HepG2 (cell line): Measurements from ENCODE around the gene ZMIZ1. TPM values are rescaled to one million over a fixed set of nuclear protein-coding genes. Genes with fewer than 3 reads are reported as not detected.
A peak's percentile ranks its signal among the peaks of the same experiment; 100 is the strongest.

Experiments used
- ATAC-seq: fragments of 200-7000 bp; cut with Tn5 transposase; 3 replicates; pipeline ENCODE4 v1.9.1; 2020; ENCODE audit warnings: mild to moderate bottlenecking, moderate library complexity
- BruUV-seq: library from RNA; stranded (reverse); fragments of 400-500 nt; replicated peaks from 2 replicates; lab custom pipeline; 2021; lab: Mats Ljungman, UMichigan
- CTCF ChIA-PET: fragments of 300-600 bp; formaldehyde crosslinking; extraction: SDS; loops from one replicate; lab custom pipeline; 2021; ENCODE audit warnings: low total read pairs, inconsistent platforms, low intra/inter-chr PET ratio; lab: Yijun Ruan, JAX
- POLR2A ChIA-PET: fragments of 350-600 bp; sonication (Branson Sonifier 250); formaldehyde crosslinking; loops from one replicate; lab custom pipeline; 2020; ENCODE audit warnings: antibody characterized with exemption, inconsistent platforms; lab: Yijun Ruan, JAX
- DNase-seq: peaks from one replicate; pipeline ENCODE4 v3.0.0-alpha.2; 2015; ENCODE audit warnings: low spot score
- FAIRE-seq: peaks from 3 replicates; lab custom pipeline; 2011; peaks lifted over from hg19 to GRCh38; lab: Jason Lieb, UNC
- H2AFZ ChIP-seq: one replicate; pipeline ENCODE4 v1.6.1; 2011; ENCODE audit warnings: low read length, inconsistent platforms
- H3K27ac ChIP-seq: fragments of 300-600 bp; 3 replicates; pipeline ENCODE4 v1.8.0; 2011; ENCODE audit warnings: mixed run types, mild to moderate bottlenecking, mixed read lengths, low read length, inconsistent platforms; ENCODE audit not compliant: insufficient read depth; ENCODE audit errors: extremely low read length
- H3K27me3 ChIP-seq, 2 experiments: fragments of 200-600 bp in 1 of 2; 2 replicates in 1 of 2; 3 replicates in 1 of 2; pipeline versions ENCODE4 v1.6.0 to v1.8.0; 2011; ENCODE audit warnings: low read length in 2 of 2, mild to moderate bottlenecking in 2 of 2, moderate library complexity in 2 of 2, inconsistent platforms in 1 of 2; ENCODE audit not compliant: insufficient read depth in 2 of 2, control insufficient read depth in 1 of 2
- H3K36me3 ChIP-seq, 2 experiments: fragments of 200-600 bp in 1 of 2; replicated peaks in 1 of 2; 2 replicates in 1 of 2; 3 replicates in 1 of 2; pipeline versions ENCODE4 v1.5.1 to v1.8.0; 2011; ENCODE audit warnings: low read length in 2 of 2, inconsistent platforms in 1 of 2; ENCODE audit not compliant: insufficient read depth in 2 of 2, control insufficient read depth in 1 of 2
- H3K4me1 ChIP-seq: 2 replicates; pipeline ENCODE4 v1.5.1; 2012; ENCODE audit warnings: low read length, inconsistent platforms; ENCODE audit not compliant: insufficient read depth
- H3K4me2 ChIP-seq: 2 replicates; pipeline ENCODE4 v1.6.0; 2011; ENCODE audit warnings: low read depth, low read length, inconsistent platforms
- H3K4me3 ChIP-seq, 3 experiments: fragments of 200-600 bp in 1 of 3; sonication (generic), shearing (Covaris generic) in 1 of 3; replicated peaks in 1 of 3; 2 replicates each; pipeline ENCODE4 v1.5.1; 2011 to 2016; ENCODE audit warnings: low read length in 3 of 3, inconsistent platforms in 2 of 3, low read depth in 2 of 3, mild to moderate bottlenecking in 2 of 3, control low read depth in 1 of 3, mixed read lengths in 1 of 3; ENCODE audit not compliant: insufficient read depth in 1 of 3
- H3K79me2 ChIP-seq: one replicate; pipeline ENCODE4 v1.6.1; 2011; ENCODE audit warnings: low read length, inconsistent platforms; ENCODE audit not compliant: insufficient read depth
- H3K9ac ChIP-seq: 2 replicates; pipeline ENCODE4 v1.6.0; 2011; ENCODE audit warnings: mild to moderate bottlenecking, low read depth, low read length, inconsistent platforms; ENCODE audit not compliant: insufficient read depth
- H3K9me3 ChIP-seq: 2 replicates; pipeline ENCODE4 v1.5.1; 2012; ENCODE audit warnings: mild to moderate bottlenecking, low read length
- H4K20me1 ChIP-seq: 2 replicates; pipeline ENCODE4 v1.6.0; 2011; ENCODE audit warnings: inconsistent platforms, mild to moderate bottlenecking, low read length, moderate library complexity; ENCODE audit not compliant: insufficient read depth
- BCL6 ChIP-seq: IDR thresholded peaks from 2 replicates; pipeline ENCODE4 v1.6.1; 2016; ENCODE audit warnings: missing genetic modification reagents, missing compliant biosample characterization
- DNMT1 ChIP-seq: sonication (generic); formaldehyde crosslinking; IDR thresholded peaks from 2 replicates; pipeline ENCODE4 v1.5.1; 2020; ENCODE audit warnings: mild to moderate bottlenecking, missing genetic modification reagents
- HNF4G ChIP-seq, 2 experiments: sonication (generic) in 1 of 2; formaldehyde crosslinking in 1 of 2; IDR thresholded peaks; 2 replicates each; pipeline versions ENCODE4 v1.4.0 to v1.6.1; 2011 to 2020; ENCODE audit warnings: borderline replicate concordance in 2 of 2, low read depth in 2 of 2, mild to moderate bottlenecking in 2 of 2, low read length in 1 of 2, missing genetic modification reagents in 1 of 2, moderate library complexity in 1 of 2
- HOXD1 ChIP-seq: sonication (generic); formaldehyde crosslinking; IDR thresholded peaks from 2 replicates; pipeline ENCODE4 v1.5.0; 2020; ENCODE audit warnings: missing genetic modification reagents
- NFYB ChIP-seq: sonication (generic); formaldehyde crosslinking; IDR thresholded peaks from 2 replicates; pipeline ENCODE4 v1.4.0; 2020; ENCODE audit warnings: missing genetic modification reagents
- SAP130 ChIP-seq: IDR thresholded peaks from 2 replicates; pipeline ENCODE4 v1.6.1; 2016; ENCODE audit warnings: low read depth
- SP1 ChIP-seq, 2 experiments: fragments of 450-650 bp in 1 of 2; sonication (generic) in 1 of 2; formaldehyde crosslinking in 1 of 2; IDR thresholded peaks; 2 replicates each; pipeline versions ENCODE4 v1.4.0 to v1.6.1; 2016 to 2020; ENCODE audit warnings: missing genetic modification reagents in 1 of 2
- TFAP4 ChIP-seq: sonication (generic); IDR thresholded peaks from 2 replicates; pipeline ENCODE4 v1.6.1; 2016; ENCODE audit warnings: low read depth, borderline replicate concordance
- ZNF3 ChIP-seq: IDR thresholded peaks from 2 replicates; pipeline ENCODE4 v1.7.0; 2017; ENCODE audit warnings: inconsistent platforms
- ZNF891 ChIP-seq: sonication (generic); formaldehyde crosslinking; IDR thresholded peaks from 2 replicates; pipeline ENCODE4 v1.5.0; 2020; ENCODE audit warnings: mild to moderate bottlenecking, missing genetic modification reagents
- WGBS: methylation state at CpG from one replicate; pipeline ENCODE4 v1.1.6; 2017; ENCODE audit warnings: low lambda C conversion rate; 5-methylcytosine and 5-hydroxymethylcytosine counted together
- in situ Hi-C: cut with HindIII; loops from 2 replicates; pipeline ENCODE4 v1.10.0; 2017; ENCODE audit warnings: low pct_unique_long_range_greater_than_20kb; ENCODE audit not compliant: extremely low pct_ligation_motif_present
- intact Hi-C: fragments of 100-400 bp; cut with micrococcal nuclease; formaldehyde crosslinking; loops from one replicate; pipeline ENCODE4 v1.10.0; 2022; ENCODE audit not compliant: unreplicated experiment
- polyA plus RNA-seq, 8 experiments: library from polyadenylated mRNA; depleted of rRNA in 3 of 8; stranded (reverse) in 7 of 8; unstranded in 1 of 8; fragments of >200 nt; fragmentation: Illumina TruSeq in 4 of 8; extraction: Trizol in 4 of 8; gene quantifications; 2 replicates each; pipeline versions ENCODE4 v1.2.1 to v1.2.3, GENCODE V29; 2011 to 2016; ENCODE audit warnings: low read depth in 4 of 8, missing spikeins in 1 of 8, mixed read lengths in 1 of 8; ENCODE audit not compliant: insufficient read depth in 1 of 8
- total RNA-seq, 5 experiments: library from RNA; depleted of rRNA; stranded (reverse); fragments of >200 nt; fragmentation: Illumina TruSeq; extraction: Trizol; gene quantifications; 2 replicates each; pipeline ENCODE4 v1.2.3, GENCODE V29; 2016; ENCODE audit warnings: low read depth in 1 of 5
- TF ChIP-seq, protein P1 (sequence below): sonication (generic); formaldehyde crosslinking; IDR thresholded peaks from 2 replicates; pipeline ENCODE4 v1.5.1; 2020; ENCODE audit warnings: mild to moderate bottlenecking, missing genetic modification reagents, moderate library complexity

The ZMIZ1 gene
- total and polyA plus RNA-seq, 2 of the 13 experiments (the other 11 are each of a cell fraction or from before 2014, with no cell fraction given): 5.3 to 10.2 TPM

DNA sequence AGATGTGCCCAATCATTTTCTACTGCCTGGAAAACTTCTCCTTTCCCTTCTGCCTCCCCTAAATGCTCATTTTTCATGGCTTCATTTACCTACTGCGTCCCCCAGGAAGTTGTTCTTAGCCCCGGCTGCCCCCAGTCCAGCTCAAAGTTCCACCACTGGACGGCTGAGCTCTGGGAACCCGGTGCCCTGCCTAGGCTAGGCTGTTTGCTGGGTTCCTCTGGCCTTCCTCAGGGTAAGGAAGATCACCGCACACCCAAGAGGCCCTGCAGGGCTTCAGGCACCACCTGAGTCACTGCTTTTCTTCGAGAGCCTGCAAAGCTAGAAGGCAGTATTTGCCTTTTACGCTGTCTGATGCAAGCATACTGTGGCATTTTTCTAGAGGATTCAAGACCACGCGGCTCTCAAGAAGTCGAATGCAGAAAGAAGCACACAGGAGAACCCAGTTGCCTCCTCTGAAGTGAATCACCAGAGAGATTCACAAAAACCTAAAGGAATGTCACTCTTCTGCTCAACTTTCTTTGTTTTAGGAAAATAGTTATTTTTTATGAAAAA, 46.7 kb upstream of the ZMIZ1 start:
- Histone ChIP-seq H3K4me2 (no peak overlapping the region), H3K4me1 (peaks cover 82% of the 10 kb centered on the region), H3K27ac (no peak overlapping the region), H4K20me1 (no peaks in the 10 kb centered on the region), H2AFZ (no peak overlapping the region), H3K27me3 (peaks cover 0 to 18% of the 10 kb centered on the region in 2 experiments; a peak in 3 of 5 replicates), H3K4me3 (no peak overlapping the region), H3K9ac (no peak overlapping the region), H3K36me3 (no peaks in the 10 kb centered on the region), H3K9me3 (no peaks in the 10 kb centered on the region), H3K79me2 (no peaks in the 10 kb centered on the region)
- intact Hi-C loops: no loop called here
- TF ChIP-seq BCL6 (CRISPR knock-in tag) (0 out of 2 replicates have a peak, but pooled peaks have one; percentile 31), DNMT1 (CRISPR knock-in tag) (no peak)
- in situ Hi-C loops: no loop called here
- BruUV-seq: no TSS peak
- ATAC-seq (no peak), DNase-seq (no peak), FAIRE-seq (no peak)
- ChIA-PET POLR2A (interaction anchor here (0.6 kb wide), 1 partner anchor 49 kb away, joined by 3 read pairs; no protein-coding TSS in a partner anchor), CTCF (no interaction called here)
- 62% methylated on average over 10 of the region's 10 CpGs for WGBS

GRCh38 chr10:79022565-79023230, 46.1 kb upstream of the ZMIZ1 start:
- H3K27me3 ChIP-seq: peaks cover 0 to 15% of the 10 kb centered on the region in 2 experiments; a peak in 3 of 5 replicates
- CTCF ChIA-PET: no interaction called here
- in situ Hi-C loops: no loop called here
- TF ChIP-seq NFYB (peak; percentile 94), SP1 (IDR thresholded peaks at IDR 0.05) (no peak), SP1 (CRISPR knock-in tag; IDR thresholded peaks at IDR 0.05) (peak; percentile 69; the same call in 1 of the 2 replicates), TFAP4 (peak; percentile 52; the same call in 1 of the 2 replicates), SAP130 (CRISPR knock-in tag) (0 out of 2 replicates have a peak, but pooled peaks have one; percentile 18), HNF4G (IDR thresholded peaks at IDR 0.05; ENCODE audit: borderline replicate concordance, low read depth, low read length) (no peak), HNF4G (CRISPR knock-in tag; IDR thresholded peaks at IDR 0.05; ENCODE audit: borderline replicate concordance, low read depth) (no peak), ZNF891 (CRISPR knock-in tag) (0 out of 2 replicates have a peak, but pooled peaks have one; percentile 26), HOXD1 (CRISPR knock-in tag) (no peak), ZNF3 (CRISPR knock-in tag) (peak; percentile 58; the same call in 1 of the 2 replicates)
- TF ChIP-seq, protein P1, sequence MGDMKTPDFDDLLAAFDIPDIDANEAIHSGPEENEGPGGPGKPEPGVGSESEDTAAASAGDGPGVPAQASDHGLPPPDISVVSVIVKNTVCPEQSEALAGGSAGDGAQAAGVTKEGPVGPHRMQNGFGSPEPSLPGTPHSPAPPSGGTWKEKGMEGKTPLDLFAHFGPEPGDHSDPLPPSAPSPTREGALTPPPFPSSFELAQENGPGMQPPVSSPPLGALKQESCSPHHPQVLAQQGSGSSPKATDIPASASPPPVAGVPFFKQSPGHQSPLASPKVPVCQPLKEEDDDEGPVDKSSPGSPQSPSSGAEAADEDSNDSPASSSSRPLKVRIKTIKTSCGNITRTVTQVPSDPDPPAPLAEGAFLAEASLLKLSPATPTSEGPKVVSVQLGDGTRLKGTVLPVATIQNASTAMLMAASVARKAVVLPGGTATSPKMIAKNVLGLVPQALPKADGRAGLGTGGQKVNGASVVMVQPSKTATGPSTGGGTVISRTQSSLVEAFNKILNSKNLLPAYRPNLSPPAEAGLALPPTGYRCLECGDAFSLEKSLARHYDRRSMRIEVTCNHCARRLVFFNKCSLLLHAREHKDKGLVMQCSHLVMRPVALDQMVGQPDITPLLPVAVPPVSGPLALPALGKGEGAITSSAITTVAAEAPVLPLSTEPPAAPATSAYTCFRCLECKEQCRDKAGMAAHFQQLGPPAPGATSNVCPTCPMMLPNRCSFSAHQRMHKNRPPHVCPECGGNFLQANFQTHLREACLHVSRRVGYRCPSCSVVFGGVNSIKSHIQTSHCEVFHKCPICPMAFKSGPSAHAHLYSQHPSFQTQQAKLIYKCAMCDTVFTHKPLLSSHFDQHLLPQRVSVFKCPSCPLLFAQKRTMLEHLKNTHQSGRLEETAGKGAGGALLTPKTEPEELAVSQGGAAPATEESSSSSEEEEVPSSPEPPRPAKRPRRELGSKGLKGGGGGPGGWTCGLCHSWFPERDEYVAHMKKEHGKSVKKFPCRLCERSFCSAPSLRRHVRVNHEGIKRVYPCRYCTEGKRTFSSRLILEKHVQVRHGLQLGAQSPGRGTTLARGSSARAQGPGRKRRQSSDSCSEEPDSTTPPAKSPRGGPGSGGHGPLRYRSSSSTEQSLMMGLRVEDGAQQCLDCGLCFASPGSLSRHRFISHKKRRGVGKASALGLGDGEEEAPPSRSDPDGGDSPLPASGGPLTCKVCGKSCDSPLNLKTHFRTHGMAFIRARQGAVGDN (CRISPR knock-in tag): peak; percentile 44

More at GRCh38 chr10:79022565-79023230, 46.1 kb upstream of the ZMIZ1 start:
- H4K20me1 ChIP-seq: no peaks in the 10 kb centered on the region
- H3K9ac ChIP-seq: no peak overlapping the region
- peak; percentile 65 for DNase-seq
- H3K27ac ChIP-seq: no peak overlapping the region
- H3K4me1 ChIP-seq: peaks cover 87% of the 10 kb centered on the region
- WGBS: 11% methylated on average over 17 of the region's 17 CpGs
- no peak for FAIRE-seq
- no peaks in the 10 kb centered on the region for H3K36me3 ChIP-seq
- ATAC-seq: peak; percentile 80
- H3K4me2 ChIP-seq: peak overlapping the region; percentile 80
- intact Hi-C loops: no loop called here
- H3K9me3 ChIP-seq: no peaks in the 10 kb centered on the region
- H3K79me2 ChIP-seq: no peaks in the 10 kb centered on the region
- no peak overlapping the region for H2AFZ ChIP-seq
- BruUV-seq: no TSS peak
- peak overlapping the region; percentile 5 to 53 (median 32); a peak in 3 of 6 replicates for H3K4me3 ChIP-seq
- POLR2A ChIA-PET: interaction anchor here (0.6 kb wide), 1 partner anchor 48 kb away, joined by 3 read pairs; no protein-coding TSS in a partner anchor
